ENCODE measurements around the gene SHISA8. TPM values are rescaled to one million over a fixed set of nuclear protein-coding genes. Genes with fewer than 3 reads are reported as not detected.

Gene SHISA8
- total RNA-seq, 2 donors from 2014 or later, result not detected

- WGBS, 2 donors, result 81 to 85% methylated on average over 11 to 13 of the region's 13 CpGs
- Histone ChIP-seq H3K4me3 (no peak overlapping the region), H3K9me3 (no peaks in the 10 kb centered on the region), H3K27ac (peak overlapping the region in 1 of 4 donors; percentile 22), H3K4me1 (peaks cover 6% of the 10 kb centered on the region), H3K36me3 (replicated peaks in 1 of 2; ENCODE audit: insufficient read depth in 1 of 2, low read depth in 2 of 2) (no peaks in the 10 kb centered on the region), H3K27me3 (no peaks in the 10 kb centered on the region)
- ATAC-seq (no peak), DNase-seq (peak in 2 of 4 donors; percentile 26 to 53)
- TF ChIP-seq POLR2A (IDR thresholded peaks at IDR 0.05) (peak in 2 of 3 donors; percentile 23), CTCF (IDR thresholded peaks at IDR 0.05) (no peak)
- intact Hi-C loops (cut with DNase I), result loop anchor here (5.0 to 10.0 kb wide), 3 partner anchors 118 to 235 kb away; no protein-coding TSS in a partner anchor
These were observed 25.3 kb upstream of the SHISA8 start for GRCh38 chr22:41939981-41940831.

GRCh38 chr22:41936894-41937169 lies 22.0 kb upstream of the SHISA8 start:
- no peak for ATAC-seq
- Histone ChIP-seq H3K4me3 (no peak overlapping the region), H3K27me3 (no peaks in the 10 kb centered on the region), H3K4me1 (peaks cover 6% of the 10 kb centered on the region), H3K36me3 (replicated peaks in 1 of 2; ENCODE audit: insufficient read depth in 1 of 2, low read depth in 2 of 2) (no peaks in the 10 kb centered on the region), H3K27ac (no peak overlapping the region), H3K9me3 (no peaks in the 10 kb centered on the region)
- intact Hi-C loops (cut with DNase I), result loop anchor here (5.0 kb wide), 1 partner anchor 190 kb away; no protein-coding TSS in a partner anchor
- DNase-seq, result no peak
- 81 to 90% methylated on average over 2 of the region's 2 CpGs for WGBS, 2 donors
- TF ChIP-seq POLR2A (IDR thresholded peaks at IDR 0.05) (no peak), CTCF (IDR thresholded peaks at IDR 0.05) (no peak)

DNA sequence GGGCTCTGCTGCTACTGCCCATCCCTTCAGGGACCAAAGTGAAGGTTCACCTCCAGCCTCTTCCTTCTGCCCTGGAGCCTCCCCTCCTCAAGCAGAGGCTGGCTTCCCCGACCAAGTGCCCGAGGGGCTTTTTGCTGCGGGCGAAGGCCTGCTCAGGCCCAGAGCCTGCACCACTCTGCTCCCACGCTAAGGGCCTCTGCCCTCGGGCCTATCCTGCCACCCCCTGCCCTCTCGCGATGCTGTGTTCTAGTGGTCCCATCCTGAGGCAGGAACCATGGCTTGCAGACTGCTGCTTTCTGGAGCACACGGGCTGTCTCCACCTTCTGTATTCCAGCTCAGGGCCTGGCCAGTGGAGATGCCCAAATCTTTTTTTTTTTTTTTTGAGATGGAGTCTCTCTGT lies 20.6 kb upstream of the SHISA8 start:
- Histone ChIP-seq H3K4me3 (no peak overlapping the region), H3K27ac (no peak overlapping the region), H3K36me3 (replicated peaks in 1 of 2; ENCODE audit: insufficient read depth in 1 of 2, low read depth in 2 of 2) (no peaks in the 10 kb centered on the region), H3K9me3 (no peaks in the 10 kb centered on the region), H3K4me1 (no peaks in the 10 kb centered on the region), H3K27me3 (no peaks in the 10 kb centered on the region)
- no peak for TF ChIP-seq CTCF (IDR thresholded peaks at IDR 0.05)
- TF ChIP-seq POLR2A (IDR thresholded peaks at IDR 0.05), result no peak
- ATAC-seq, result no peak
- 92 to 95% methylated on average over 9 of the region's 9 CpGs for WGBS, 2 donors
- intact Hi-C loops (cut with DNase I), result loop anchor here (5.0 kb wide), 1 partner anchor 188 kb away; no protein-coding TSS in a partner anchor
- no peak for DNase-seq

GRCh38 chr22:41935015-41935351 lies 20.1 kb upstream of the SHISA8 start:
- Histone ChIP-seq H3K36me3 (replicated peaks in 1 of 2; ENCODE audit: insufficient read depth in 1 of 2, low read depth in 2 of 2) (no peaks in the 10 kb centered on the region), H3K4me1 (no peaks in the 10 kb centered on the region), H3K9me3 (no peaks in the 10 kb centered on the region), H3K4me3 (no peak overlapping the region), H3K27me3 (no peaks in the 10 kb centered on the region), H3K27ac (no peak overlapping the region)
- no peak for DNase-seq
- intact Hi-C loops (cut with DNase I), result loop anchor here (5.0 kb wide), 1 partner anchor 188 kb away; no protein-coding TSS in a partner anchor
- 85 to 100% methylated on average over 3 to 4 of the region's 4 CpGs for WGBS, 2 donors
- no peak for ATAC-seq
- TF ChIP-seq CTCF (IDR thresholded peaks at IDR 0.05) (no peak), POLR2A (IDR thresholded peaks at IDR 0.05) (no peak)
